Measurements from ENCODE around the gene MLLT3.

Gene MLLT3

DNA sequence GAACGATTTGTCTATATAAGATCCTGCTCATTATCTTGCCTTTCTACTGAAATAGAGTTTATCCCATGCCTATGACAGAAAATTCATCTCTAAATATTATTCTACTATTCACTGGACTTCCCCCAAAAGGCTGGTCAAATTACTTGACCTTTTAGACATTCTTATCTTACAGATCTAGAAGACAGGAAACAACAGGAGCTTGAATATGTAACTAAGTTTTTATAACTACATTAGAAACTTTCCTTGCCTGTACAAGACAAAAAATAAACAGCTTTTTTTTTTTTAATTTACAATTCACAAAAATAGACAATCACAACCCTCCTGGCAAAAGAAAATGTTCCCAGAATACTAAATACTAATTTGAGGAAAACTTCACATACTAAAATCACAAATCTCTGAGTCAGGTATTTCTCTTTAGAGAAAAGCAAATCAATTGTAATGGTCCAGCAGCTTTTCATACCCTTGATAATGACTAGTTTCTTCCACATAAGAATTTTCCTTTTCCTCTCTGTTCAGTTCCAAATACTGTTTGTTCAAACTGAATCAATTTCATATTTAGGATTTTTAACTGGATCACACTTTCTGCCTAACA, 68.6 kb downstream of the MLLT3 start:
- no peak for DNase-seq

DNA sequence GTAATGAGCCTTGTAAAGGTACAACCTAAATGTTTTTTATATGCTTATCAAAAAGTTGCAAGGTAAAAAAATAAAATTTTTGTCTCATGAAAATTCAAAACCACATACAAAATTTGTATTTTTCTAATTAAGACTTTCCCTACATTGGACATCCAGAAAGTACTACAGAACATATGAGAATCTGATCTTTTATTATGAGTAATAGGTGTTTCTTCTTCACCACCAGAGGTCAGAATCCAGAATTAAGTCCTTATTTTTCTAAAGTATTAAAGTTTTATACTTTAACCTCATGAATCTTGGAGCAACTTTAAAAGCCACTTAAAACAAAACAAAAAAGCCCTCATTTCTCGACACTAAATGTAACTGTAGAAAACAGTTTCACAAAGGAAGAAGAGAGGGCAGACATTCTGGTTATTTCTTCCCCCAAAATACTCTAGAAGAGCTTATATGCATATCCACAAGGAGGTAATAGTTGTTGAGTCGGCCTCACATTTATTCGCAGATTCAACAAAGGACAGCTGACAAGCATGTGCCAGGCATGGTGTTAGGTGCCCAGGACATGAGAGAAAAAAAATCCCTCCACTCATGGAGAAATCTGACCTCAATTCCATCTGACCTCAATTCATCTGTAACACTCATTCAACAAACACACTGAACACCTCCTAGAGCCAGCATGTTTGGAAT, 69.3 kb downstream of the MLLT3 start:
- peak; percentile 42 for DNase-seq

DNA sequence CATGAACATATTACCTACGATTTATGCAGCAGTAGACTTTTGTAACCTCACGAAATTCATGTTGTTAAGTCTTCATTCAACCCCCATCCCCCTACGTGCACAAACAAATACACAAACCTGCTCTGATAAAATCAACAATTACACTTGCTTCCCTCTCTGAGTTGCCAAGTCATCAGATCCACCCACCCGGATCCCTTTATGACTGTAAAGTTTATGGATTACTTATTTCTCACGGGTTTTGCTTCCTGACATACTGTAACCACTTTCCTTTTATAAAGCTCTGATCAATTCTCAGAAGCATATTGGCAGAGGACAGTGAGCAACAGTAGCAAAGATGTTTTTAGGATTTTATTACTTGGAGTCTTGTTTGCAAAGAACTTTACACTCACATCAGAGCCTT, 70.5 kb downstream of the MLLT3 start:
- DNase-seq, result no peak

DNA sequence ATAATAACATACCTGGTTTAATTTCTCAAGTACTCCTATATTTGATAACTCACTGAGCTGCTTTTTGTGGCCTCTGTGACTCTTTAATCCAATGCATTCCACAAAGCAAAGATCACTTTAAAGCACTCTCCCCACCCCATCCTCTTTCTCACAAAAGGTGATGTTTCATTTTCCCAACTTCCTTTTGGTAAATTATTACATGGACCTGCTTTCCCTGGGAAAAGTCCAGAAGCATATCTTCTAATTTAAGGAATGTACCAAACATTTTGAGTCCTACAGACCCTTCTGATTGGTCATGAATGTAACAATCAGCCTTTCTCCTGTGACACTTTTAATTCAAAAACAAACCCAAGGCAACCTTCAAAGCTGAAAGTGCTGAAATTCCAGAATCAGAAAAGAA, 71.1 kb downstream of the MLLT3 start:
- DNase-seq, result no peak

DNA sequence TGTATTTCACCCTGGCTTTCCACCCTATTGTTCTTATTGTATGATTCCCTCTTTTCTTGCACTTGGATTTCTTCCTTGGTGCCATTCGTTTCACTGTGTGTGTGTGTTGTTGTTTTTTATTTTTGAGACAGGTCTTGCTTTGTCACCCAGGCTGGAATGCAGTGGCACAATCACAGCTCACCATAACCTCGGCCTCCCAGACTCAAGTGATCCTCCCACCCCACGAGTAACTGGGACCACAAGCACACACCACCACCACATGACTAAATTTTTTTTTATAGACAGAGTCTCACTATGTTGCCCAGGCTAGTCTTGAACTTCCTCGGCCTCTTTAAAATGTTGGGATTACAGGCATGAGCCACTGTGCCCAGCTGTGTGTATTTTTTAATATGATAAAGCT, 72.0 kb downstream of the MLLT3 start:
- no peak for DNase-seq

DNA sequence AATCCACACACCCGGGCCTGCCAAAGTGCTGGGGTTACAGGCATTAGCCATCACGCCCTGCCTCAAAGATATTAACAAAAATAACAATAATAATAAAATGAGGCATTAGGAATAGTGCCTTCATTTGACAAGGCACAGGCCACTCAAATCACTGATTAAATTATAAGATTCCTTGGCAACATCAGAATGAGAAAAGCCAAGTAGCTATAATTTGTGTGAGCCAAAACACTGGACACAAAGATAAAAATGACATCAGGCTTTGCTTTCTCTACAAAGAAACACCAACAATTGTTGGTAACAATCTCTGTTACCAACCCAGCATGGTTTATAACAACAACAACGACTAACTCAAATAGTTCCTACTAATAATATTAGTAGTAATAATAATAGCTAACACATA, 73.2 kb downstream of the MLLT3 start:
- no peak for DNase-seq

DNA sequence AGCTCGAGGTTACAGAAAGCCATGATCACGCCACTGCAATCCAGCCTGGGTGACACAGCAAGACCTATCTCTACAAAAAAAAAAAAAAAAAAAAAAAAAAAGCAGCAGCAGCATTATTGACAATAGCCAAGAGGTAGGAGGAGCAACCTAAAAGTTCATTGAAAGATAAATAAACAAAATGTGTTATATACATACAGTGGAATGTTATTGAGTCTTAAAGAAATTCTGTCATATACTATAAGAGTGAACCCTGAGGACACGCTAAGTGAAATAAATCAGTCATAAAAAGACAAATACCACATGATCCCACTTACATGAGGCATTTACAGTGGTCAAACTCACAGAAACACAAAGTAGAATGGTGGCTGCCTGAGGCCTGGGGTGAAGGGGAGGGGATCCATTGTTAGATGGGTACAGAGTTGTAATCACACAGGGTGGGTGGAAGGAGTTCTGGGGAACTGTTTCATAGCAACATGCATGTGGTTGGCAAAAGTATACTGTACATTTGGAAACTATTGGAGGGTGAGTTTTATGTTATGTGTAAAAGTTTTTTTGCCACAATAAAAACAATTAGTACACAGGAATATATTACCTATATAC, 77.2 kb downstream of the MLLT3 start:
- no peak for DNase-seq

DNA sequence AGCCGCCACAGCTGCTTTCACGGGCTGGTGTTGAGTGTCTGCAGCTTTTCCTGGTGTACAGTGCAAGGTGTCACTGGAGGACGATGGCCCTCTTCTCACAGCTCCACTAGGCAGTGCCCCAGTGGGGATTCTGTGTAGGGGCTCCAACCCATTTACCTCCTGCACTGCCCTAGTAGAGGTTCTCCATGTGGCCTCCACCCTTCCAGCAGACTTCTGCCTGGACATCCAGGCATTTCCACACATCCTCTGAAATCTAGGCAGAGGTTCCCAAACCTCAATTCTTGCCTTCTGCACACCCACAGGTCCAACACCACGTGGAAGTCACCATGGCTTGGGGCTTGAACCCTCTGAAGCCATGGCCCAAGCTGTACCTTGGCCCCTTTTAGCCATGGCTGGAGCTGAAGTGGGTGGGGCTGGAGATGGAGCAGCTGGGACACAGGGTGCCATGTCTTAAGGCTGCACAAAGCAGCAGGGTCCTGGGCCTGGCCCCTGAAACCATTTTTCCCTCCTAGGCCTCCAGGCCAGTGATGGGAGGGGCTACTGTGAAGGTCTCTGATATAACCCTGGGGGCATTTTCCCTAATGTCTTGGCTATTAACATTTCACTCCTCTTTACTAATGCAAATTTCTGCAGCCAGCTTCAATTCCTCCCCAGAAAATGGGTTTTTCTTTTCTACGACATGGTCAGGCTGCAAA, 82.0 kb downstream of the MLLT3 start:
- no peak for DNase-seq

DNA sequence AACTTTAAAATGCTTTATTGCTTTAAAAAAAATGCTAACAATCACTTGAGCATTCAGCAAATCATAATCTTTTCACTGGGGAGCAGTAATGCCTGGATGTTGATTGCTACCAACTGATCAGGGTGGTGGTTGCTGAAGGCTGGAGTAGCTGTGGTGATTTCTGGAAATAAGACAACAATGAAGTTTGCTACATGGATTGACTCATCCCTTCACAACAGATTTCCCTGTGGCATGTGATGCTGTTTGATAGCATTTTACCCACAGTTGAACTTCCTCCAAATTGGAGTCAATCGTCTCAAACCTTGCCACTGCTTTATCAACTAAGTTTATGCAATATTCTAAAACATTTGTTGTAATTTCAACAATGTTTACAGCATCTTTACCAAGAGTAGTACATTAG, 83.3 kb downstream of the MLLT3 start:
- DNase-seq, result peak; percentile 12

DNA sequence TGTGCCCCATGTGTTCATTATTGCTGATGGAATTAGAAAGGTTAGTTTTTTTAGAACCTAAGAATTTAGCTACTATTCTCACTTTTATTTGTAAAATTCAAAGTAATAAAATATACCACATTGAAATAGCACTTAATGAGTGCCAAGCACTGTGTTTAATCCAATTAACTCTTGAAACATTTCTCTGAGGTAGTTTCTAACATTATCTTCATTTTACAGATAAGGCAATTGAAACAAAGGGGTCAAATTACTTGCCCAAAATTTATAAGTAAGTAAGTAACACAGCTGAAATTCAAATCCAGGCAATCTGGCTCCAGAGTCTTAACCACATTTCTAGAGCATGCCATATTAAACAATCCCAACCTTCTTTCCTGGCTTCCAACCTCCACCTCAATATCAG, 84.2 kb downstream of the MLLT3 start:
- no peak for DNase-seq

DNA sequence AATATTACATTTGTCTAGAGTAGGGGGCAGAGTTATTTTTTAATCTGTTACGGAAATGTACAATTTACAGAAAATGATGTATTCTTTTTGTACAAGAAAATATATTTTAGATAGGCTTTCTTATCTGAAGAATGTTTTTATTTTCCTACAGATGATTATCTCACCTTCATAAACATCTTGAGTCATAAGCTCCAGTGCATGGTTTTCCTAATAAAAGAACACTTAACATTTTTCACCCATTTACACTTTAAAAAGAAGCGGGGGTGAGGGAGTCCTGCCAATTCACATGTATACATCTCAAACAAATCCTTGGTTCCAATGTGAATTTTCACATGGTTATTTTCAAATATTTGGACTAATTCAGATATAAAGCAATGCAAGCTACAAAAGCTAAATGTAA, 85.0 kb downstream of the MLLT3 start:
- DNase-seq, result no peak

DNA sequence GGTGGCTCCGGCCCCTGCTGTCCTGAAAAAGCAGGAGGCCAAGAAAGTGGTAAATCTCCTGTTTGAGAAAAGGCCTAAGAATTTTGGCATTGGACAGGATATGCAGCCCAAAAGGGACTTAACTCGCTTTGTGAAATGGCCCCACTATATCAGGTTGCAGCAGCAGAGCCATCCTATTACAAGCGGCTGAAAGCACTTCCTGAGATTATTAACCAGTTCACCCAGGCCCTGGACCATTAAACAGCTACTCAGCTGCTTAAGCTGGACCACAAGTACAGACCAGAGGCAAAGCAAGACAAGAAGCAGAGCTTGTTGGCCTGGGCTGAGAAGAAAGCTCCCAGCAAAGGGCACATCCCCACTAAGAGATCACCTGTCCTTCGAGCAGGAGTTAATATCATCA, 89.7 kb downstream of the MLLT3 start:
- DNase-seq, result no peak

DNA sequence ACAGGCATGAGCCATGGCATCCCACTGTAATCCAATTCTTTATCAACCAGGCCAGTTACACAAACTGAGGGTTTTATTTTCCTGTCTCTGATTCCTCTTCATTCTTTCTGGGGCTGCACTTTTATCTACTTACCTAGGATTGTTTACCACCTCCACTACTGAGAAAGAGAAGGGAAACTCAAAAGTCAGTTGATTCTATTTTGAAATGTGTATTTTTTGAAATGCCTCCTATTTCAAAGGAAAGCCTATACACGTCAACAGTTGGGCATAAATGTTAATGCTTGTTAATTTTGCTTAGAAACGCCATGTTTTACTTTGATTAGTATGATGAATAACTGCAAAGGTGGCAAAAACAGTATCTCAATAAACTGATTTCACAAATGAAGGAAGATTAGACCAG, 92.5 kb downstream of the MLLT3 start:
- DNase-seq, result no peak

DNA sequence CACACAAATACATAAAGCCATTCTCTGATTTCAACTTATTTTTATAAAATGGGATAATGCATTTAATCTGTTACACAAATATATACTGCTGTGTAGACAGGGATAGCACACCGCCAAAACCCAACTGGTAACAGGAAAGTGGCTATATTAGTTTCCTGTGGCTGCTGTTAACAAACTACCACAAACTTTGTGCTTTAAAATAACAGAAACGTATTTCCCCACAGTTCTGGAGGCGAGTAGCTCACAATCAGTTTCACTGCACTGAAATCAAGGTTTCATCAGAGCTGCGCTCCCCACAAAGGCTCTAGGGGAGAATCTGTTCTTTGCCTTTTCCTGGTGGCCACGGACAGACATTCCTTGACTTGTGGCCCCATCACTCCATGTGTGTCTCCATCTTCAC, 94.0 kb downstream of the MLLT3 start:
- DNase-seq, result peak; percentile 23

DNA sequence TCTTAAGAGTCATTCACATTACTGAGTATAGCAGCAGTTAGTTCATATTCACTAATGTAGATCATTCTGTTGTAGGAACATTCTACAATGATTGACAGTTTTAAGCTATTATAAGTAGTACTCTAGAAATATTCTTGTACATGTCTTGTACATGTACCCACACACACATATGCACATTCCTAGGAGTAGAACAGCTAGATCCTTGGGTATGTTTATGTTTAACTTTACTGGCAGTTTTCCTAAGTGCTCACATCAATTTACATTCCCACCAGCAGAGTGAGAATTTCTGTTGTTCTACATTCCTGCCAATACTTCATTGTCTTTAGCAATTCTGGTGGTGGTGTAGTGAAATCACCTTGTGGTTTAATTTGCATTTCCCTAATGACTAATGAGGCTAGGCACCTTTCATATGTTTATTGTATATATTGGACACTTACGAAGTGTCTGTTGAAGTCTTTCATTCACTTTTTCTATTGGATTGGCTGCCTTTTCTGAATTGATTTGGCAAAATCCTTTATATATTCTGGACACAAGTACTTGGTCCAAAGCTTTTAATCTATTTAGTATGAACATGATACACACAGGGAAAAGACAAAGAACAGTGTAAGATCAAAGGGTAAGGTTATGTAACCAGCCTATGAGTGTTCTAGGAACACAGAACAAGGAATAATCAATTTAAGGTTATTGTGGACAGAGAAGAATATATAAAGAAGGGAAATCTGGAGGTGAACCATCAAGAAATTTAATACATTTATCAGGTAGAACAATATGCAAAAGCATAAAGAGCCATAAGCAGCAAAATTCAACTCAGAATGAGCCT, 95.6 kb downstream of the MLLT3 start:
- DNase-seq, result no peak

DNA sequence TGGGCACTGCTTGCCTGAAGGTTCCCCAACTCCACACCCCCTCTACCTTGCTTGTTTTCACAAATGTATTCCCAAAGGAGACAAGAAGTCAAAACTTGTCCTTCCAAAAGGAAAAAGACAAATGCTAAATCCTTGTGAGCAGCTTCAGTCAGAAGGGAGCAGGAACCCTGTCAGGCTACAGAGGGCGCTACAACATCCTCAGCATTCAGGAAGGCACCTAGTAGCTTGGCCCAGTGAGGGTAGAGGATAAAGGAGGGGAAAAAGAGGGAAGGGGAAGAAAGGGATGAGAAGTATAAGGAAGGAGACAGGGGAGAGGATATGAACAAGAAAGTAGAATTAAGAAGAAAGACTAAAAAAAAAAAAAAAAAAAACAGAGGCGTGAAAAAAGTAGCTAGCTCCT, 97.5 kb downstream of the MLLT3 start:
- DNase-seq, result no peak

DNA sequence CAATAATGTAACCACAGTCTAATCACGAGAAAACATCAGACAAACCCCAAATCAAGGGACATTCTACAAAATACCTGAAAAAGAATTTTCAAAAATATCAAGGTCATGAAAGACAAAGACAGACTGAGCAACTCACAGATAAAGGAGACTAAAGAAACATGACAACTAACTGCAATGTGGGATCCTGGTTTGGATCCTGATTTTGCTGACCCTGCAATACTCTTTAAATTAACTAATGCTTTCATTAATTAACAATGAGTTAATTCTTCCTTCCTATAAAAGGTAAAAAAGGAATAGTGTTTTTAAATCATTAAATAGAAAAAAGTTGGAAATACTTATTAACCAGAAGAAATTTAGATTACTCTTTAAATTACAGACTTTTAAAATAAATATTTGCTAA, 103.6 kb downstream of the MLLT3 start:
- no peak for DNase-seq

DNA sequence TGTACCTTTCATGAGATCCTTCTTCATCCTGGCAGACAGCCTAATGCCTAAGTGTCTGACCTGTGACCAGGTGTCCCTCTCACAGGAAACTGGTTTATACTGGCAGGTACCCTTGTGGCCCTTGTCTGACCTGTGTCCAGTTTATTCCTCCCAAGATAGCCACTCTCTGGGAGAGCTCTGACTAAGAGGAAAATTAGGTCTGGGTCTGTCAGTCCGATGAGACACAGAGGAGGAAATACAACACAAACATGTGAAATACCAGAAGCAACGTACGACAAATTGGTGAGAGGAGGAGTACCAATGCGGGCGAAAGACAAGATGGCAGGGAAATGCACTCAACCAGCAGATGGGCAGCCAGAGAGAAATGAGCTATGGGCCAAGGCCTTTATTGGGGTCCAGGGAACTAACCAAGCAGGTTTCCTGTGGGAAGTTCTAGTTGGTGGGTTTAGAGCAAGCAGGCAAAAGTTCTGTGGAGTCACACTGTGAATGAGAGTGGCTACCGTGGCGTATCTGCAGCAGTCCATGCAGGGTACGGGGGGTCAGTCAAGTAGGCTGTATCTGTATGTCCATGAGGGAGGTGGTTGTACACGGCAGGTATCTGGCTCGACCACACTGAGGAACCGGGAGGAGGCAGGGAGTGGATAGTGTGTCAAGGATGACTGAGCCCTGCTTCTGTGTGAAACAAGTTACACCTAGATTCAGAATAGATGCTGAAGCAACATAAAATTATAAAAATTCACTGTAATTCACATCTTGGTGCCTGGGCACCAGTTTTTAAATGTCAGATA, 109.0 kb downstream of the MLLT3 start:
- DNase-seq, result no peak

DNA sequence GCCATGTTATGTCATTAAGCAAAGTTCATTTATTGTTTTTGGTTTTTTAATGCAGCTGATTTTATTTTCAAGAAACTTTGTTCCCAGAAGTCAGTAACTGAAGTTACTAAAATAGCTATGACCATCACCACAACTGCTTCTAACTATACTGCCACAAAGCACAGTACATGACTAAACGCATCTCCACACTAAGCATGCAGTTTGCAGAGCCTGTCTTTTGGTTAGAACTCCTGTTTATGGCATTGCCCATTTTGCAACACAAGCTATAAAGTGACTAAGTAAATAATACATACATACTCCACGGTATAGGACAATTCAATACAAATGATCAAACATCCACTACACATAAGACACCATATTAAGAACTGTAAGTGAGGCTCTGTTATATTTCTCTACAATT, 109.7 kb downstream of the MLLT3 start:
- DNase-seq, result peak; percentile 34

DNA sequence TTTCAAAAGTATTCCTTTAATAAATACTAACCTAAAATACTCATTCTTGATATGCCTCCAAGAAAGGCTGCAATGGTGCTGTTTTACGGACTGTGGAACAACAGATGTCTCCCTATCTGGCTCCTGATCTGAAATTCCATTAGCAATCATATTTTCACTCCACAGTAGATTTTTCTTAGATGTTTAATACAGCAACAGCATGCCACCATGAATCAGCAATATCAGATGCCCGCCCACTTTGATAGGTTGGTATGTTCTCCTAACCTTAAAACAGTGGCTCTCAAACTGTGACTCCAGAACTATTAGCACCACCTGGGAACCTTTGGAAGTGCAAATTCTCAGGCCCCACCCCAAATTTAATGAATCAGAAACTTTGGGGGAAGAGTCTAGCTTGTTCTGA, 110.2 kb downstream of the MLLT3 start:
- DNase-seq, result peak; percentile 64

DNA sequence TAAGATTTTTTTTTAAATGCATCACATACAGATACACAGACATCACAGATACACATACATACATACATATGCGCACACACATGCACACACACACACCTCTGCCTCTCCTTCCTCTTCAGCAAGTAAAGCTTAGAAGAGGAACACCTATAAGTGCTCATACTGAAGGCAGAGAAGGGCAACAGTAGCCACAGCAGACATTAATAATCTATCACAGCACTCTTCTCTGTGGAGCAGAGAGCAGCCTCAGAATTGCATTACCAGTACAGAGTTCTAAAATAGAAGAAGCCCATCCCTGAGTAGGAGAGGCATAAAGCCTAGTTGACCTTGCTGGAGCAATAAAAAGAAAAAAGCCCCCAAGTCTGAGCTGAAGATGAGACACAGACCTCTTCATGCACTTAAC, 110.6 kb downstream of the MLLT3 start:
- peak; percentile 36 for DNase-seq

DNA sequence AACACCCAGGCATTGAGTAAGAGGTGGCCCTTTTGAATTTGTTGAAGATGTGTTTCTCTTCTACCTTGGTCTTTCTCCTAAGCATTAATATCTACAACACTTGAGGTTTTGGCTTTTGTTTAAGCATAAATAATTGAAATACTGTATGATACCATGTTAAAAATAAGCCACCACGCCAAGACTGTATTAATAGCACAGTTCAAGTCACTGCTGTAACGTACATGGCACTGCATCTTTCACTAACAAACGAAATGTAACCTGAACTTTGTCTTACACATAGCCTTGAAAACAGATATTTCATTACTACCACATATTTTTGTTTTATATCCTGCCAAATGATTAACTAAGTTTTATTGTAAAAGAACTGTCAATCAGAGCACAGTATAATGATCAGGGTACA, 112.8 kb downstream of the MLLT3 start:
- no peak for DNase-seq
